Loucy (cell line): ENCODE data around the gene PATE1.

Experiments used
- EZH2phosphoT487 ChIP-seq: fragments of 200-600 bp; IDR thresholded peaks from 2 replicates; pipeline ENCODE4 v1.6.1; 2018; ENCODE audit warnings: antibody characterized with exemption, mild to moderate bottlenecking, moderate library complexity, borderline replicate concordance
- TF ChIP-seq, protein P1 (sequence below): fragments of 200-600 bp; sonication (generic); conservative IDR thresholded peaks from 2 replicates; pipeline ENCODE4 v1.5.1; 2014; ENCODE audit warnings: mild to moderate bottlenecking, antibody characterized with exemption, low read length

DNA sequence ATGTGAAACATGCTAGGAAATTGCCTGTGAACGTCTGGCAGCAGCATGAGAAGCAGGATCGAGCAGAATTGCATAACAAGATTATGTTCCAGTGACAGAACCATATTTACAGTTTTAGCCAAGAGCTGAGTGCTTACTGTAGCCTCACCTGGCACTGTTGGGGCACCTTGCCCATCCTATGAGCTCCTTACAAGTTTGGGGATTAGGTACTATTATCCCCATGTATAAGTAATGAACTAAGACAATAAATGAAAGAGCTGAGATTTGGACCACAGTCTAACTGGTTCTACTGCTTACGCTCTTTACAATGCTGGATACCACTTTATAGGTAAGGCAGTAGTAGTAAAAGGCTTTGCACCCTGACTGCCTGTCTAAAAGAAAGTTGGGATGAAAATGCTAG, 17.1 kb upstream of the PATE1 start:
- TF ChIP-seq, protein P1, sequence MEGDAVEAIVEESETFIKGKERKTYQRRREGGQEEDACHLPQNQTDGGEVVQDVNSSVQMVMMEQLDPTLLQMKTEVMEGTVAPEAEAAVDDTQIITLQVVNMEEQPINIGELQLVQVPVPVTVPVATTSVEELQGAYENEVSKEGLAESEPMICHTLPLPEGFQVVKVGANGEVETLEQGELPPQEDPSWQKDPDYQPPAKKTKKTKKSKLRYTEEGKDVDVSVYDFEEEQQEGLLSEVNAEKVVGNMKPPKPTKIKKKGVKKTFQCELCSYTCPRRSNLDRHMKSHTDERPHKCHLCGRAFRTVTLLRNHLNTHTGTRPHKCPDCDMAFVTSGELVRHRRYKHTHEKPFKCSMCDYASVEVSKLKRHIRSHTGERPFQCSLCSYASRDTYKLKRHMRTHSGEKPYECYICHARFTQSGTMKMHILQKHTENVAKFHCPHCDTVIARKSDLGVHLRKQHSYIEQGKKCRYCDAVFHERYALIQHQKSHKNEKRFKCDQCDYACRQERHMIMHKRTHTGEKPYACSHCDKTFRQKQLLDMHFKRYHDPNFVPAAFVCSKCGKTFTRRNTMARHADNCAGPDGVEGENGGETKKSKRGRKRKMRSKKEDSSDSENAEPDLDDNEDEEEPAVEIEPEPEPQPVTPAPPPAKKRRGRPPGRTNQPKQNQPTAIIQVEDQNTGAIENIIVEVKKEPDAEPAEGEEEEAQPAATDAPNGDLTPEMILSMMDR = no peak
- no peak for TF ChIP-seq EZH2phosphoT487
